Retinal pigment epithelial cell (primary cell): ENCODE data around the gene BCAP31.

Source experiments
- DNase-seq: peaks from one replicate; pipeline ENCODE4 v3.0.0-alpha.2; 2010; ENCODE audit warnings: low read depth
- H3K4me3 ChIP-seq: 2 replicates; pipeline ENCODE4 v1.5.1; 2011; ENCODE audit warnings: mild to moderate bottlenecking, low read length, control low read depth, moderate library complexity
- CTCF ChIP-seq: conservative IDR thresholded peaks from 2 replicates; pipeline ENCODE4 v1.5.1; 2011; ENCODE audit warnings: low read depth, low read length, control low read depth, inconsistent platforms

Gene BCAP31

GRCh38 chrX:153674219-153674851 is 49.9 kb downstream of the BCAP31 start:
- H3K4me3 ChIP-seq = no peak overlapping the region
- DNase-seq = no peak
- no peak for TF ChIP-seq CTCF

GRCh38 chrX:153673428-153674218 is 50.6 kb downstream of the BCAP31 start, which contains the start of gene PNCK:
Gene PNCK (minus strand): TSS chrX:153673813. CDS start chrX:153673076, 737 bp downstream.
- no peak for DNase-seq
- no peak for TF ChIP-seq CTCF
- no peak within 1 kb of the TSS for H3K4me3 ChIP-seq

DNA sequence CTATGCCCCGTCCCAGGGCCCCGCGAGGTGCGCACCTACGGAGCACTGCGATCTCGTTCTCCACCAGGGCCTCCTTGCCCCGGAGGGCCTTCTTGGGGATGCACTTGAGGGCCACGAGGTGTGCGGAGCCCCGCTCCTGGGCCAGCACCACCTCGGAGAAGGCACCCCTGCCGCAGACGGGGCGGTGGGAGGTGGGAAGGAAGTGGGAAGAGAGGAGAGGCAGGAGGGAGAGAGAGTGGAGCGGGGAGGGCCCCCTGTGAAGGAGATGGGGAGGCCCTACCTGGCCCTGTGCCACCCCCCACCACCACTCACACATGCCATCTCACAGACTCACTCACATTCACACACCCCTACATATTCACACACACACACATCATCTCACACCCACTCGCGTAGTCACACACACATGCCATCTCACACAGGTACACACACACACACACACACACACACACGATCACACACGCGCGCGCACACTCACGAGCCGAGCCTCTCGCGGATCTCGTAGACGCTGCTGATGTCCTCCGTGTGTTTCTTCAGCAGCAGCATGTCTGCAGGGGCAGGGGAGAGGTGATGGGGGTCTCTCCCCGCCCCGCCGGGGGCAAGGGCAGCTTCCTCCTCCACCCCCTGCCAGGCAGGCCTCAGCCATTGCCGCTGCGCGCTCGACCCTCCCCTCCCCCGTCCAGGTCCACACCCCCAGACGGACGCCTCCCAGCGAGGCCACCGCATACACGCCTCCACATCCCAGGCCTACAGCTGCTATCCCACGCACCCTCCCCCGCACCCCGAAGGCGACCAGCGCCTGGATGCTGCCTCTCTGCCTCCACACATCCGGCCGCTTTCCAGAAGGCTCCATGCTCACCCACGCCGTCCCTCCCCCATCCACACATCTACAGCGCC is 51.4 kb downstream of the BCAP31 start:
- H3K4me3 ChIP-seq = no peak overlapping the region
- no peak for DNase-seq
- TF ChIP-seq CTCF = no peak

DNA sequence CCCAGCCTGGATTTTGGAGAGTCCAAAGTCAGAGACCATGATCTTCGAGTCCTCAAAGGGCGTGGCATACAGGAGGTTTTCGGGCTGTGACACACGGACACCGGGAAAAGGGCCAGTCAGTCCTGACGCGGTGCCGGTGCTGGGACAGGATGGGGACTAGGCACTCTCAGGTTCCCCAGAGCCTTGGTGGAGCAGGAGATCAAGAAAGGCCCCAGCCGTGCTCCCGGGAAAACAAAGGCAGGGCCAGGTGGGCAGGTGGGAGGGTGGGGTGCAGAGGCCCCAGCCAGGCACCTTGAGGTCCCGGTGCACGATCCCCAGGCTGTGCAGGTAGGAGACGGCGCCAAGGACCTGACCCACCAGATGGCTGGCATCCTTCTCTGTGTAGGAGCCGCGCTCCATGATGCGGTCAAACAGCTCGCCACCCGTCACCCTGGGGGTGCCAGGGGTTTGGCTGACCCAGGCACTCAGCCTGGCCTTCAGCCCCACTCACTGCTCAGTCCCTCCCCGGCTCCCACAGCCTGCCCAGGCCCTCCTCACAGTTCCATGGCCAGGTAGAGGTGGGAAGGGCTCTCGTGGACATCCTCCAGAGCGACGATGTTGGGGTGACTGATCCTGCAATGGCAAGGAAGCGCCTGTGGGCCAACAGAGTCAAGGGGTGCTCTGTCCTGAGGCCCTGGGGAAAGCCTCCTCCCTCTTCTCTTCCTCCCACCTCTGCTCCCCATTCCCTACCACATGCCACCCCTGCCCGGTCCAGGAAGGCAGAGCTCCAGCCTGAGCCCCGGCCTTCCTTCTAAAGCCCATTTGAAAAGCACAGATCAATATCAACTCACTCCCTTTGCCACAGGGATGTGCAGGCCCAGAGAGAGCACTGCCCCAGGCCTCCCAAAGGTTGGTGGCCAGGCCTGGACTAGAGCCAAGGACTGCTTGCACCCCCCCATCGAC is 52.3 kb downstream of the BCAP31 start:
- H3K4me3 ChIP-seq = no peak overlapping the region
- TF ChIP-seq CTCF = no peak
- no peak for DNase-seq

GRCh38 chrX:153670748-153671588 is 53.2 kb downstream of the BCAP31 start:
- no peak for DNase-seq
- H3K4me3 ChIP-seq = no peak overlapping the region

More at GRCh38 chrX:153670748-153671588, 53.2 kb downstream of the BCAP31 start:
- no peak for TF ChIP-seq CTCF
